Neutrophil (primary cell): ENCODE data around the gene OSBPL6.

ENCODE experiments used
- H3K27ac ChIP-seq: fragments of 200-600 bp; sonication (generic); 2 replicates; pipeline ENCODE4 v1.5.1; 2016; ENCODE audit warnings: mild to moderate bottlenecking, moderate library complexity
- H3K27me3 ChIP-seq: fragments of 200-600 bp; sonication (generic); 2 replicates; pipeline ENCODE4 v1.6.0; 2016; ENCODE audit warnings: mild to moderate bottlenecking
- H3K36me3 ChIP-seq: fragments of 200-600 bp; sonication (generic); 2 replicates; pipeline ENCODE4 v1.5.1; 2017
- H3K4me1 ChIP-seq, 2 experiments: fragments of 200-600 bp in 1 of 2; sonication (generic) in 1 of 2; 1 replicate in 1 of 2; 2 replicates in 1 of 2; pipeline versions ENCODE4 v1.5.1 to v1.6.1; 2013 to 2016; ENCODE audit warnings: low read depth in 1 of 2, low read length in 1 of 2, mild to moderate bottlenecking in 1 of 2, moderate library complexity in 1 of 2; ENCODE audit not compliant: control insufficient read depth in 1 of 2, insufficient read depth in 1 of 2
- H3K4me3 ChIP-seq, 2 experiments: fragments of 200-600 bp in 1 of 2; sonication (generic) in 1 of 2; 1 replicate in 1 of 2; 2 replicates in 1 of 2; pipeline ENCODE4 v1.5.1; 2013 to 2016; ENCODE audit warnings: low read depth in 1 of 2, low read length in 1 of 2, mild to moderate bottlenecking in 1 of 2, moderate library complexity in 1 of 2
- H3K9me3 ChIP-seq: fragments of 200-600 bp; sonication (generic); 2 replicates; pipeline ENCODE4 v1.5.1; 2016
- CTCF ChIP-seq: fragments of 200-600 bp; sonication (generic); IDR thresholded peaks from 2 replicates; pipeline ENCODE4 v1.5.1; 2016; ENCODE audit warnings: antibody characterized with exemption

The OSBPL6 gene

GRCh38 chr2:178246696-178247095 is 52.4 kb downstream of the OSBPL6 start:
- no peak for TF ChIP-seq CTCF
- H3K27me3 ChIP-seq: no peaks in the 10 kb centered on the region
- no peaks in the 10 kb centered on the region for H3K4me1 ChIP-seq
- no peak overlapping the region for H3K4me3 ChIP-seq
- no peaks in the 10 kb centered on the region for H3K36me3 ChIP-seq
- H3K9me3 ChIP-seq: no peaks in the 10 kb centered on the region
- H3K27ac ChIP-seq: no peak overlapping the region

- Histone ChIP-seq H3K9me3 (no peaks in the 10 kb centered on the region), H3K27ac (no peak overlapping the region), H3K36me3 (no peaks in the 10 kb centered on the region), H3K4me3 (no peak overlapping the region), H3K27me3 (no peaks in the 10 kb centered on the region), H3K4me1 (no peaks in the 10 kb centered on the region)
- no peak for TF ChIP-seq CTCF
These were observed 52.9 kb downstream of the OSBPL6 start for GRCh38 chr2:178247250-178247649.

GRCh38 chr2:178250429-178250828 is 56.1 kb downstream of the OSBPL6 start:
- TF ChIP-seq CTCF: no peak
- Histone ChIP-seq H3K9me3 (no peaks in the 10 kb centered on the region), H3K4me1 (no peaks in the 10 kb centered on the region), H3K27me3 (no peaks in the 10 kb centered on the region), H3K36me3 (no peaks in the 10 kb centered on the region), H3K4me3 (no peak overlapping the region), H3K27ac (no peak overlapping the region)

- TF ChIP-seq CTCF: no peak
- no peak overlapping the region for H3K4me3 ChIP-seq
- H3K36me3 ChIP-seq: no peaks in the 10 kb centered on the region
- H3K4me1 ChIP-seq: no peaks in the 10 kb centered on the region
- H3K27me3 ChIP-seq: no peaks in the 10 kb centered on the region
- no peak overlapping the region for H3K27ac ChIP-seq
- no peaks in the 10 kb centered on the region for H3K9me3 ChIP-seq
These were observed 57.0 kb downstream of the OSBPL6 start for GRCh38 chr2:178251151-178251955.

- H3K27ac ChIP-seq: no peak overlapping the region
- TF ChIP-seq CTCF: no peak
- no peak overlapping the region for H3K4me3 ChIP-seq
- H3K36me3 ChIP-seq: no peaks in the 10 kb centered on the region
- no peaks in the 10 kb centered on the region for H3K27me3 ChIP-seq
- no peaks in the 10 kb centered on the region for H3K9me3 ChIP-seq
- no peaks in the 10 kb centered on the region for H3K4me1 ChIP-seq
These were observed 62.2 kb downstream of the OSBPL6 start for GRCh38 chr2:178256382-178257042.
